Ovary (tissue), 9 donors: ENCODE data around the gene COPS8. TPM values are rescaled to one million over a fixed set of nuclear protein-coding genes. Genes with fewer than 3 reads are reported as not detected.

ENCODE experiments used
- DNase-seq, 5 donors: peaks; one replicate each; pipeline ENCODE4 v3.0.0-alpha.2; 2019 to 2020
- H3K27ac ChIP-seq, 2 donors: fragments of 200-600 bp; one replicate each; pipeline versions ENCODE4 v1.5.1 to v1.8.0; 2019 to 2022
- H3K27me3 ChIP-seq: fragments of 200-600 bp; one replicate; pipeline ENCODE4 v1.8.0; 2022
- H3K36me3 ChIP-seq: fragments of 200-600 bp; sonication (generic); one replicate; pipeline ENCODE4 v1.5.1; 2019
- H3K4me1 ChIP-seq: one replicate; pipeline ENCODE4 v1.8.1; 2013; ENCODE audit warnings: mild to moderate bottlenecking, moderate library complexity; ENCODE audit not compliant: insufficient read depth
- H3K4me3 ChIP-seq: fragments of 200-600 bp; sonication (generic); one replicate; pipeline ENCODE4 v1.5.1; 2017
- H3K9me3 ChIP-seq, 2 donors: fragments of 200-600 bp in 1 of 2; sonication (generic) in 1 of 2; one replicate each; pipeline versions ENCODE4 v1.5.1 to v1.8.1; 2013 to 2019; ENCODE audit warnings: mild to moderate bottlenecking in 1 of 2, moderate library complexity in 1 of 2
- CTCF ChIP-seq, 3 donors: fragments of 450-650 bp in 2 of 3; fragments of 200-600 bp in 1 of 3; IDR thresholded peaks; one replicate each; pipeline versions ENCODE4 v1.5.1 to v1.8.0; 2016 to 2022; ENCODE audit warnings: antibody characterized with exemption in 3 of 3, mild to moderate bottlenecking in 1 of 3
- EP300 ChIP-seq: sonication (generic); formaldehyde crosslinking; IDR thresholded peaks from one replicate; pipeline ENCODE4 v1.6.1; 2017; ENCODE audit warnings: antibody characterized with exemption
- POLR2A ChIP-seq: fragments of 450-650 bp; IDR thresholded peaks from one replicate; pipeline ENCODE4 v1.6.1; 2017; ENCODE audit warnings: antibody characterized with exemption, mild to moderate bottlenecking, moderate library complexity
- WGBS, 3 donors: extraction: QIAGEN DNeasy Blood & Tissue Kit in 1 of 3; methylation state at CpG; one replicate each; pipeline versions ENCODE4 v1.1.5 to v1.1.7; 2013 to 2017; 5-methylcytosine and 5-hydroxymethylcytosine counted together
- intact Hi-C, 4 donors: fragments of 100-400 bp; cut with DNase I; formaldehyde crosslinking; loops; one replicate each; pipeline versions ENCODE4 v1.11.0 to v1.15.1; 2022 to 2023
- polyA plus RNA-seq, 2 donors: library from polyadenylated mRNA; stranded (reverse); fragments of 200-250 nt in 1 of 2; fragments of 350-450 nt in 1 of 2; fragmentation: Illumina TruSeq in 1 of 2; extraction: RNeasy Lipid Tissue Mini Kit (QIAGEN cat#74804) in 1 of 2; gene quantifications; one replicate each; pipeline ENCODE4 v1.2.3, GENCODE V29; 2013 to 2014
- total RNA-seq, 7 donors: library from RNA; depleted of rRNA in 2 of 7; stranded (reverse); fragments of >200 nt in 2 of 7; fragmentation: NEBNext Ultra II Directional in 3 of 7; extraction: Animal tissue kit (Norgen Biotek cat#: 25700) in 3 of 7; gene quantifications; one replicate each; pipeline versions ENCODE4 v1.1.0 to v1.2.4, GENCODE V29; 2016 to 2023
- donor health status: DM: no; HTN: no; CAD: no; lungs with moderate emphysema.
- donor health status: DM: no; HTN: no; CAD: no.
- donor health status: Bipolar disorder and iron deficiency.
- donor health status: DM: yes; HTN: yes; CAD: no.
- donor health status: DM: no; HTN: no; CAD: no.
- donor health status: DM: yes; HTN: yes; CAD: no.

Gene COPS8
- total and polyA plus RNA-seq, 9 donors: 43.9 to 116 (median 56.6) TPM

DNA sequence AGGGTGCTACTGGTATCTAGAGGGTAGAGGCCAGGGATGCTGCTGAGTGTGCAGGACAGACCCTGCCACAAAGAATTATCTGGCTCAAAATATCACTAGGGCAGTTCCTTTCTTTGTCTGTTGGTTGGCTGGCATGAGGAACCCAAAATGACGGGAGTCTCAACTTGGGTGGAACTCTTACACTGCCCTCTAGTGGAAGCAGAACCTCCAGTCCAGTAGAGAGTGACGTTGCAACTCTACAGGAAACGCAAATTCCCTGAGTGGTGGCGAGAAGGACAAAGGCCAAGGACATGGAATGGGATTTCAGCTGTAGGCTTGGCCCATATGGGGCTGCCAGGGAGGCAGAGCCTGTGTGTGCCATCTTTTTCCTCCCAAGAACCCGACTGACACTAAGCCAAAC lies 47.1 kb downstream of the COPS8 start:
- no peak for DNase-seq
- intact Hi-C loops: no loop called here
- Histone ChIP-seq H3K36me3 (no peaks in the 10 kb centered on the region), H3K9me3 (no peaks in the 10 kb centered on the region), H3K27ac (no peak overlapping the region), H3K4me3 (no peak overlapping the region), H3K4me1 (peaks cover 8% of the 10 kb centered on the region), H3K27me3 (no peaks in the 10 kb centered on the region)
- no peak for TF ChIP-seq POLR2A
- TF ChIP-seq EP300: no peak
- no peak for TF ChIP-seq CTCF (IDR thresholded peaks at IDR 0.05)
- 81 to 96% (median 88%) methylated on average over 5 of the region's 5 CpGs for WGBS, 3 donors

DNA sequence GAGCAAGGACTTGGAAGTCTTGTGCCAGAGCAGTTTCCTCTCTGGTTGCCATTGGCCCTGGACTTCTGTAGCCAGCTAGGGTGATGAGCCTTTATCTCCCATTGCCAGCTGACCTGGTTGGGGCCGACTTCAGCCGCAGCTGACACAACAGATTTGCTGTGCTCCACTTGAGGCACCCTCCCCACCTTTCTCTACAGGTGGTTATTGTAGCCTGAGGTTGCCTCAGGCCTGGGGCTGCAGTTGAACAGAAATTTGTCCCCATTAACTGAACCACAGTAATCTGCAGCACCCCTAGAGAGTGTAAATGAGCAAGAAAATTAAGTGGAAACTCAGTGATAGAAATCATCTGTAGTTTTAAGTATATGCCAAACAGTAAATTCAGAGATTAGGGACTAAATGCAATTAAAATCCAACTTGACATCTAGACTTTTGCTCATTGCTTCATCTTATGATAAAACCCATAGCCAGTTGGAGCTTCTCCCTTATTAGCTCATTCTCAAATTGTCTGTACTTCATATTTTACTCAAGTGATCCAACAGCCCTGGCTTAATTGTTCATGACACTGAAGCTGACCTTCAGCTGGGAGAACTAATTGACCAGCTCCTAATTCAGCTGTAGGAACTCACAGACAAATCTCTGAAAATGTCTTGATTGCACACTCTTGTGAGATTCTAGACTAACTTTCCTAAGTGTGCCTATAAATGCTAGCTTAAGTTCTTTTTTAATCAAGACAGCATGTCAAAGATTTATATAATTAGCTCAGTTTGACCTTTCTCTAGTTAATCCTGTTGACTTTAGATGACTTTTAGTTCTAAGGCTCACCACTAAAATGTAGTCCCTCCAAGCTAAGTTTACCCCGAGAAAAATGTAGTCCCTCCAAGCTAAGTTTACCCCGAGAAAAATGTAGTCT lies 48.9 kb downstream of the COPS8 start:
- Histone ChIP-seq H3K27me3 (no peaks in the 10 kb centered on the region), H3K36me3 (no peaks in the 10 kb centered on the region), H3K4me1 (no peaks in the 10 kb centered on the region), H3K27ac (no peak overlapping the region), H3K4me3 (no peak overlapping the region), H3K9me3 (no peaks in the 10 kb centered on the region)
- WGBS, 3 donors: 45 to 69% (median 59%) methylated on average over 4 of the region's 4 CpGs
- intact Hi-C loops: no loop called here
- DNase-seq: no peak
- no peak for TF ChIP-seq CTCF (IDR thresholded peaks at IDR 0.05)

DNA sequence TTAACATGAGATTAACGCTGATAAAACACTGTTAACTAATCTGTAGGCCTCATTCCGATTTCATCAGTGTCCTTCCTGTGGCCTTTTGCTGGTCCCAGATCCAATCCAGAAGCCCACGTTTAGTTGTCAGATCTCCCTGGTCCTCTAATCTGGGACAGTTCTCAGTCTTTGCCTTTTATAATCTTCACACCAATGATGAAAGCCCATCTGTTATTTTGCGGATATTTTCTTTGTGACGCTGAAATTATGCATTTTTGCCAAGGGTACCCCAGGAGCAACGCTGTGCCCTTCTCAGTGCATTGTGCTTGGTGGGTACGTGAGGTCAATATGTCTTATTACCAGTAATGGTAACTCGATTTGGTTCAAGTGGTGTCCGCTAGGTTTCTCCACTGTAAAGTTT lies 51.1 kb downstream of the COPS8 start:
- TF ChIP-seq EP300 (no peak), POLR2A (no peak), CTCF (IDR thresholded peaks at IDR 0.05) (no peak)

GRCh38 chr2:237137626-237138323 lies 52.1 kb downstream of the COPS8 start:
- H3K36me3 ChIP-seq: no peaks in the 10 kb centered on the region
- no peaks in the 10 kb centered on the region for H3K27me3 ChIP-seq
- no peak overlapping the region for H3K4me3 ChIP-seq
- intact Hi-C loops: no loop called here
- no peaks in the 10 kb centered on the region for H3K9me3 ChIP-seq
- TF ChIP-seq CTCF (IDR thresholded peaks at IDR 0.05) (no peak), POLR2A (no peak), EP300 (no peak)
- 92 to 94% (median 93%) methylated on average over 13 of the region's 13 CpGs for WGBS, 3 donors
- no peaks in the 10 kb centered on the region for H3K4me1 ChIP-seq
- DNase-seq: no peak
- no peak overlapping the region for H3K27ac ChIP-seq

More for the DNA sequence above, 51.1 kb downstream of the COPS8 start:
- 84 to 93% (median 88%) methylated on average over 9 of the region's 9 CpGs for WGBS, 3 donors
- Histone ChIP-seq H3K9me3 (no peaks in the 10 kb centered on the region), H3K27me3 (no peaks in the 10 kb centered on the region), H3K4me1 (no peaks in the 10 kb centered on the region), H3K27ac (no peak overlapping the region), H3K4me3 (no peak overlapping the region), H3K36me3 (no peaks in the 10 kb centered on the region)
- intact Hi-C loops: no loop called here
- no peak for DNase-seq
